T-cell (primary cell): ENCODE data around the gene ROPN1L. TPM values are rescaled to one million over a fixed set of nuclear protein-coding genes. Genes with fewer than 3 reads are reported as not detected.

Source experiments
- ATAC-seq, 4 experiments: fragments of 200-7000 bp in 3 of 4; fragments of 150-1000 bp in 1 of 4; cut with Tn5 transposase; replicated peaks in 1 of 4; 1 replicate in 3 of 4; 2 replicates in 1 of 4; pipeline ENCODE4 v1.10.0; 2021; ENCODE audit warnings: moderate library complexity in 3 of 4, mild to moderate bottlenecking in 2 of 4, moderate number of reproducible peaks in 1 of 4
- CTCF ChIA-PET, 2 donors: fragments of 300-600 bp; sonication (Branson Sonifier 250); formaldehyde crosslinking; loops; one replicate each; lab custom pipeline; 2022; ENCODE audit warnings: antibody characterized with exemption in 2 of 2; lab: Charles Lee
- POLR2A ChIA-PET, 2 donors: fragments of 300-600 bp; sonication (Branson Sonifier 250); formaldehyde crosslinking; loops; one replicate each; lab custom pipeline; 2022; ENCODE audit warnings: antibody characterized with exemption in 2 of 2; lab: Charles Lee
- DNase-seq, 35 experiments: peaks; one replicate each; pipeline versions ENCODE4 v3.0.0 to v3.0.0-alpha.2; 2013 to 2023
- H3K27ac ChIP-seq: one replicate; pipeline ENCODE4 v1.5.1; 2013; ENCODE audit warnings: low read length
- H3K27me3 ChIP-seq, 2 experiments: replicated peaks in 1 of 2; 1 replicate in 1 of 2; 2 replicates in 1 of 2; pipeline versions ENCODE4 v1.6.1 to v1.7.0; 2013; ENCODE audit warnings: low read length in 1 of 2, mixed read lengths in 1 of 2; ENCODE audit not compliant: control insufficient read depth in 2 of 2, insufficient read depth in 2 of 2; ENCODE audit errors: extremely low read depth in 1 of 2
- H3K36me3 ChIP-seq, 2 donors: 1 replicate in 1 of 2; 2 replicates in 1 of 2; pipeline versions ENCODE4 v1.6.1 to v1.7.0; 2013; ENCODE audit warnings: low read length in 1 of 2; ENCODE audit not compliant: control insufficient read depth in 2 of 2, insufficient read depth in 1 of 2; ENCODE audit errors: extremely low read depth in 1 of 2
- H3K4me1 ChIP-seq, 2 experiments: 1 replicate in 1 of 2; 2 replicates in 1 of 2; pipeline versions ENCODE4 v1.6.1 to v1.7.0; 2013; ENCODE audit warnings: low read length in 2 of 2, mixed read lengths in 1 of 2; ENCODE audit not compliant: insufficient read depth in 2 of 2, control insufficient read depth in 1 of 2; ENCODE audit errors: extremely low read depth in 1 of 2
- H3K4me3 ChIP-seq, 2 donors: 1 replicate in 1 of 2; 2 replicates in 1 of 2; pipeline versions ENCODE4 v1.5.1 to v1.7.0; 2013; ENCODE audit warnings: mild to moderate bottlenecking in 2 of 2, low read length in 1 of 2, moderate library complexity in 1 of 2; ENCODE audit not compliant: control insufficient read depth in 1 of 2; ENCODE audit errors: extremely low read depth in 1 of 2
- H3K9me3 ChIP-seq: 2 replicates; pipeline ENCODE4 v1.7.0; 2013
- H3K27ac Mint-ChIP-seq, 2 donors: one replicate each; pipeline ENCODE4 v1.8.0; 2020 to 2021; ENCODE audit warnings: mild to moderate bottlenecking in 2 of 2, mixed read lengths in 2 of 2
- H3K27me3 Mint-ChIP-seq, 2 donors: one replicate each; pipeline ENCODE4 v1.8.0; 2021 to 2022; ENCODE audit warnings: mixed read lengths in 2 of 2
- H3K36me3 Mint-ChIP-seq: one replicate; pipeline ENCODE4 v1.8.0; 2021; ENCODE audit warnings: mixed read lengths
- H3K4me1 Mint-ChIP-seq, 3 donors: one replicate each; pipeline ENCODE4 v1.8.0; 2020 to 2022; ENCODE audit warnings: mixed read lengths in 3 of 3, mild to moderate bottlenecking in 1 of 3
- H3K4me3 Mint-ChIP-seq, 3 donors: one replicate each; pipeline ENCODE4 v1.8.0; 2020 to 2022; ENCODE audit warnings: mild to moderate bottlenecking in 3 of 3, mixed read lengths in 3 of 3, moderate library complexity in 3 of 3
- H3K9me3 Mint-ChIP-seq, 3 donors: one replicate each; pipeline ENCODE4 v1.8.0; 2020 to 2022; ENCODE audit warnings: mixed read lengths in 3 of 3
- WGBS: methylation state at CpG from one replicate; pipeline ENCODE4 v1.1.5; 2013; ENCODE audit warnings: missing lambda C conversion rate; ENCODE audit not compliant: insufficient coverage; 5-methylcytosine and 5-hydroxymethylcytosine counted together
- total RNA-seq, 35 experiments: library from RNA in 6 of 35; stranded (reverse) in 6 of 35; fragments of 120-200 nt in 1 of 35; gene quantifications; one replicate each; pipeline versions ENCODE4 v1.2.1 to v1.2.4 and lab custom pipeline; 2013 to 2026

The ROPN1L gene
- total RNA-seq, 5 donors from 2014 or later (not counting 1 experiment from before 2014, with no cell fraction given), result 0.61 to 1.5 (median 0.95) TPM

DNA sequence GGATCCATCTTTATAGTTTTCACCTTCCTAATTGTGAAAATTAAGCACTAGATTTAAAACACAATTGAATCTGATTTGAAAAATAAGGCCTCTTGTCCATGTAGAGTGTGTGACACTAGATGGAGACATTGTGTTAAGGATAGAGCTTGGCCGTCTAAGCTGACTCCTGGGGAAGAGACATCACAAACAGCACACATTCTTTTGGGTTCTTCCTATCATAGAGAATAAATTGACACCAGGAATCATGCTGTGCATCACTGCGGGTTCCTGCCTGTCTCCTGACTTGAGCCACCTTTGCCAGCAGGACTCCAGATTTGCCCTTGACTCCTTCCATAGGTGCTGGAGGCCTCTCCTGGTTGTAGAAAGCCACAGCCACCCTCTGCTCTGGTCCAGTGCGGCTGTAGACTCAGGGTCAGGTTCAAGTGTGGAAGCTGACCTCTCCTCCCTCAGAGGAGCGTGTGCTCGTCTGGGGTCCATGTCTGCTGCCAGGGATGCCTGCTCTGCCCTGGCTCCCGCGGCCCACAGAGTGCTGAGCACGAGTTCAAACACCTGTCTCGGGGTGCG, 11.2 kb downstream of the ROPN1L start:
- peak in 8 of 35 experiments; percentile 6 to 77 (median 15) for DNase-seq
- peaks cover 0 to 3% of the 10 kb centered on the region in 2 experiments for H3K27me3 ChIP-seq
- H3K36me3 ChIP-seq, result no peaks in the 10 kb centered on the region
- ATAC-seq, result peak; percentile 54 to 82 (median 73)
- no peak overlapping the region for H3K27ac Mint-ChIP-seq
- peaks cover 0 to 6% of the 10 kb centered on the region in 2 experiments for H3K4me1 ChIP-seq
- H3K4me1 Mint-ChIP-seq, result peaks cover 14 to 22% (median 19%) of the 10 kb centered on the region in 3 donors
- POLR2A ChIA-PET, result interaction anchor here in 1 of 2 donors (0.5 kb wide), 1 partner anchor 1992 kb away, joined by 3 read pairs; no protein-coding TSS in a partner anchor
- no peak overlapping the region for H3K4me3 ChIP-seq
- CTCF ChIA-PET, result interaction anchor here (0.6 to 4.3 kb wide), 9 partner anchors 9 to 250 kb away, joined by 3 to 52 read pairs (median 3); no protein-coding TSS in a partner anchor
- H3K9me3 ChIP-seq, result no peaks in the 10 kb centered on the region
- H3K27me3 Mint-ChIP-seq, result no peaks in the 10 kb centered on the region
- no peak overlapping the region for H3K27ac ChIP-seq
- no peaks in the 10 kb centered on the region for H3K9me3 Mint-ChIP-seq
- H3K4me3 Mint-ChIP-seq, result no peak overlapping the region
- H3K36me3 Mint-ChIP-seq, result peaks cover 3% of the 10 kb centered on the region
- WGBS, result 83% methylated on average over 6 of the region's 10 CpGs

DNA sequence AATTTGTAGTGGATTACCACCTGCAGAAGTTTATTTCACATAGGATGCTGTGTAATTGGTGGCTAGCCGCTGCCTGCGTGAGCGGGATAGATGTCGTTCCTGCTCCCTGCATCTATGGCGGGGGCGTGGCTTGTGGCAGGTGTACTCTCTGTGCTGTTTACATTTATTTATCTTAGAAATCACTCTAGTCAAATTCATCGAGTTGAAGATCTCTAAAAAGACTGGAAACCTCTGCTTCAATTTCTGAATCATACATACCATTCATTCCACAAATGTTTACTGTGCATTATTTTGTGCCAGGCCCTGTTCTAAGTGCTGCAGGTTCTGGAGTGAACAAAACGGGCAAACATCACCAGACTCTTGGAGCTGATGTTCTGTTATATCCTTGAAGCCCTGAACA, 11.9 kb downstream of the ROPN1L start:
- no peak for ATAC-seq
- 60% methylated on average over 1 of the region's 8 CpGs for WGBS
- no peak overlapping the region for H3K27ac Mint-ChIP-seq
- Histone ChIP-seq H3K4me3 (no peak overlapping the region), H3K4me1 (peaks cover 0 to 2% of the 10 kb centered on the region in 2 experiments), H3K9me3 (no peaks in the 10 kb centered on the region), H3K27ac (no peak overlapping the region), H3K36me3 (no peaks in the 10 kb centered on the region), H3K27me3 (peaks cover 0 to 3% of the 10 kb centered on the region in 2 experiments)
- H3K4me1 Mint-ChIP-seq, result peaks cover 12 to 16% (median 14%) of the 10 kb centered on the region in 3 donors
- H3K9me3 Mint-ChIP-seq, result no peaks in the 10 kb centered on the region
- CTCF ChIA-PET, result interaction anchor here (1.0 to 4.3 kb wide), 5 partner anchors 10 to 178 kb away, joined by 3 to 52 read pairs (median 5); no protein-coding TSS in a partner anchor
- POLR2A ChIA-PET, result no interaction called here
- H3K27me3 Mint-ChIP-seq, result no peaks in the 10 kb centered on the region
- H3K4me3 Mint-ChIP-seq, result no peak overlapping the region
- no peak for DNase-seq
- peaks cover 3% of the 10 kb centered on the region for H3K36me3 Mint-ChIP-seq

DNA sequence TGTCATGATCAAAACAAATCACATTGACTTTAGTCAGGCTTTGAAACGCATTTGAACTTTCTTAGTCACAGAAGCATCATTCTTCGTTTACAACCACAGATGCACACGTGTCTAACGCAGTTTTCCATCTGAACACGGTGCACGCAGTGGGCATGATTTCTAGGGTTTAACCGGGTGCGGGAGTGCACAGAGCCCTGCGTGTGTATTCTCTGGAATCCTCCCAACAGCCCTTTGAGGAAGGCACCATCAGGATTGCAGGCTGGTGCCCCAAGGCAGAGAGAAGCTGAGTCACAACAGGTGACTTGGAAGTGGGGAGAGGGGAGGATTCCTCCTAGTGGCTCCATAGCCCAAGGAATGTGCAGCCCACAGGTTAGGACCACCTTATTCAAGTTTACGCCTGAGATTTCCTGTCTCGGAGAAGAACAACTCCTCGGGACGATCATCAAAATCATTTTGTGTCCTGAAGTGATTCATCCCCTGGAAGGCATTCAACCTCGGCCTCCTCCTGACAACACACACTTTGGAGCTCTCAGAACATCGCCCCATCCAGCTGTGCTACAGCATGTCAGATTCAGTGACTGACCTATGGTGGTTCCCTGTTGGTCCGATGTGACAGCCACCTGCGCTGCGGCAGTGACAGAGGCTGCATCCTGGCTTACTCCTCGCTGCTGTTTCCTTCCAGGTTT, 13.1 kb downstream of the ROPN1L start:
- ATAC-seq, result no peak
- Histone ChIP-seq H3K9me3 (no peaks in the 10 kb centered on the region), H3K4me1 (peaks cover 0 to 2% of the 10 kb centered on the region in 2 experiments), H3K27me3 (peaks cover 0 to 3% of the 10 kb centered on the region in 2 experiments), H3K36me3 (no peaks in the 10 kb centered on the region), H3K27ac (no peak overlapping the region), H3K4me3 (no peak overlapping the region)
- WGBS, result 87% methylated on average over 19 of the region's 19 CpGs
- Mint-ChIP-seq H3K36me3 (peaks cover 3% of the 10 kb centered on the region), H3K4me3 (no peak overlapping the region), H3K4me1 (peaks cover 8 to 14% (median 10%) of the 10 kb centered on the region in 3 donors), H3K9me3 (no peaks in the 10 kb centered on the region), H3K27ac (no peak overlapping the region), H3K27me3 (no peaks in the 10 kb centered on the region)
- POLR2A ChIA-PET, result no interaction called here
- DNase-seq, result no peak
- CTCF ChIA-PET, result interaction anchor here (4.0 to 4.3 kb wide), 2 partner anchors 173 to 174 kb away, joined by 26 to 52 read pairs; no protein-coding TSS in a partner anchor

DNA sequence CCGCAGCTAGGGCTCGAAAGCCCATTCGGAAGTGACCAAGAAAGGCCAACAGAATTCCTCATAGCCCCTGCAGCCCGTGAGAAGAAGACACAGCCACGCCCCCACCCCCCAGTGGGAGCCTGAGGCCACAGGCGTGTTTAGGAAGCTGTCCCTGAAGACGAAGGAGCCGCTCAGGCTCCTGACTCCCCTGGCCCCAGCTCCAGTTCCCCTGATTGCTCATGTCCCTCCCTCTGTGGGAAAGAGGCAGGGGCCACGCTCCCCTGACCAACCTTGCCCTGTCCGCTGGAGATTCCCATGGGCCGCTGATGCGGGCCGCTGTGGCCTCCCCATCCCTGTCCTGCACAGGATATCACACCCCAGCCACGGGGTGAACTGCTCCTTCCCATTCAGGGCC, 13.6 kb downstream of the ROPN1L start:
- Mint-ChIP-seq H3K27ac (no peak overlapping the region), H3K27me3 (no peaks in the 10 kb centered on the region), H3K4me1 (peaks cover 8 to 14% (median 10%) of the 10 kb centered on the region in 3 donors), H3K9me3 (no peaks in the 10 kb centered on the region), H3K4me3 (no peak overlapping the region), H3K36me3 (peaks cover 3% of the 10 kb centered on the region)
- Histone ChIP-seq H3K9me3 (no peaks in the 10 kb centered on the region), H3K4me1 (peaks cover 0 to 2% of the 10 kb centered on the region in 2 experiments), H3K36me3 (no peaks in the 10 kb centered on the region), H3K27me3 (peaks cover 0 to 3% of the 10 kb centered on the region in 2 experiments), H3K27ac (no peak overlapping the region), H3K4me3 (no peak overlapping the region)
- ATAC-seq (no peak), DNase-seq (no peak)
- 84% methylated on average over 8 of the region's 14 CpGs for WGBS
- POLR2A ChIA-PET, result no interaction called here
- CTCF ChIA-PET, result interaction anchor here in 1 of 2 donors (4.0 kb wide), 1 partner anchor 172 kb away, joined by 26 read pairs; no protein-coding TSS in a partner anchor

DNA sequence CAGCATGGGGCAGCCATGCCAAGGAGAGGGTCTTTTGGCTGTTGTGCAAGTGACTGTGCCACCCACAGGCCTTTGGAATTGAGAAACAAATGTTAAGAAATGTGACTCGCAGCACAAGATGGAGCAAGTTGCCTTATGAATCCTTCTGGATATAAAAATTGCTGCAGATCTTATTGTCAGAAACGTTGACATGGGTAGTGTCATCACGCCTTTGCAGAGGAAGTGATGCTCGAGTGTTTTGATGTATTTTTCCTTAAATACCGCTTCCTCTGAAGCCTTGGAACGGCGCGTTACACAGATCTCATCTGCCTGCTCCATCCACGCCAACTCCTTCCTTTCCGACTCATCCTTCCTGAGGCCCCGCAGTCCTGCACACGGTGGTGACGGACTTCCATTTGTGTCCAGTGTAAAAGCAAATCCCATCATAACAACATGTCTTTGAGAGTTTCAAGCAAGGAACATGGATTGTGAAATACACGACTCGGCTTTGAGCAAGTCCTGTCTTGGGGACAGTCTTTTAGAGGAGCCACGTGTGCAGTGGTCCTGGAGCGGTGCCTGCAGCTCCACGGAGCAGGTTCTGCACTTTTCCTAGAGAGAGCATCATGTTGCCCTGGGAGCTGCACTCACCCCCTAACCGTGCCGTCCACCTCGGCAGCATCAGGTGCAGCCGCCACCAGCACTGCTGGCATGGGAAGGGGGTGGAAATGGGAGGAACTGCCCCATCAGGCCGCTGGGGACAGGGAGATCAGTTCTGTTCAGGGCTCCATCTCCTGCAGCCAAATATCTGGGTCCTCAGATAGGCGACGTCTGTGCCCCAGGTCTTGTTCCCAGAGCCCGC, 15.1 kb downstream of the ROPN1L start:
- 72% methylated on average over 19 of the region's 26 CpGs for WGBS
- peaks cover 0 to 2% of the 10 kb centered on the region in 2 experiments for H3K4me1 ChIP-seq
- H3K27me3 Mint-ChIP-seq, result no peaks in the 10 kb centered on the region
- H3K36me3 Mint-ChIP-seq, result peaks cover 3% of the 10 kb centered on the region
- H3K4me3 ChIP-seq, result no peak overlapping the region
- ChIA-PET POLR2A (no interaction called here), CTCF (interaction anchor here in 1 of 2 donors (1.6 kb wide), 1 partner anchor 171 kb away, joined by 3 read pairs; no protein-coding TSS in a partner anchor)
- H3K36me3 ChIP-seq, result no peaks in the 10 kb centered on the region
- peaks cover 5 to 14% (median 8%) of the 10 kb centered on the region in 3 donors for H3K4me1 Mint-ChIP-seq
- peaks cover 0 to 3% of the 10 kb centered on the region in 2 experiments for H3K27me3 ChIP-seq
- no peaks in the 10 kb centered on the region for H3K9me3 Mint-ChIP-seq
- no peak for ATAC-seq
- no peak overlapping the region for H3K27ac ChIP-seq
- DNase-seq, result no peak
- no peaks in the 10 kb centered on the region for H3K9me3 ChIP-seq
- no peak overlapping the region for H3K27ac Mint-ChIP-seq
- no peak overlapping the region for H3K4me3 Mint-ChIP-seq
